Lung (tissue), 12 donors: Measurements from ENCODE around the gene CDC42BPA. TPM values are rescaled to one million over a fixed set of nuclear protein-coding genes. Genes with fewer than 3 reads are reported as not detected.
A peak's percentile ranks its signal among the peaks of the same experiment; 100 is the strongest.

Experiments used
- ATAC-seq: fragments of 200-7000 bp; cut with Tn5 transposase; one replicate; pipeline ENCODE4 v1.9.1; 2020; ENCODE audit warnings: moderate number of reproducible peaks; ENCODE audit not compliant: insufficient read depth, low FRiP score
- DNase-seq, 3 donors: peaks; one replicate each; pipeline ENCODE4 v3.0.0-alpha.2; 2013 to 2017
- H3K27ac ChIP-seq, 2 donors: one replicate each; pipeline ENCODE4 v1.5.1; 2013; ENCODE audit warnings: mild to moderate bottlenecking in 2 of 2, moderate library complexity in 2 of 2, control low read depth in 1 of 2, inconsistent platforms in 1 of 2, low read depth in 1 of 2, low read length in 1 of 2
- H3K27me3 ChIP-seq, 3 donors: one replicate each; pipeline ENCODE4 v1.5.1; 2013; ENCODE audit warnings: low read length in 2 of 3; ENCODE audit not compliant: control insufficient read depth in 3 of 3, insufficient read depth in 3 of 3
- H3K36me3 ChIP-seq, 4 donors: one replicate each; pipeline ENCODE4 v1.5.1; 2013; ENCODE audit warnings: low read length in 4 of 4, mild to moderate bottlenecking in 1 of 4, moderate library complexity in 1 of 4; ENCODE audit not compliant: control insufficient read depth in 4 of 4, insufficient read depth in 4 of 4
- H3K4me1 ChIP-seq, 5 donors: one replicate each; pipeline ENCODE4 v1.5.1; 2013; ENCODE audit warnings: low read length in 5 of 5, mild to moderate bottlenecking in 2 of 5, moderate library complexity in 1 of 5; ENCODE audit not compliant: control insufficient read depth in 5 of 5, insufficient read depth in 5 of 5
- H3K4me3 ChIP-seq: one replicate; pipeline ENCODE4 v1.5.1; 2013; ENCODE audit warnings: mild to moderate bottlenecking, control low read depth, moderate library complexity
- H3K9ac ChIP-seq, 2 donors: one replicate each; pipeline ENCODE4 v1.5.1; 2013; ENCODE audit warnings: low read length in 2 of 2, control low read depth in 1 of 2; ENCODE audit not compliant: insufficient read depth in 1 of 2
- H3K9me3 ChIP-seq, 4 donors: one replicate each; pipeline ENCODE4 v1.5.1; 2013; ENCODE audit warnings: low read length in 3 of 4, mild to moderate bottlenecking in 1 of 4, moderate library complexity in 1 of 4; ENCODE audit not compliant: control insufficient read depth in 4 of 4, insufficient read depth in 3 of 4
- WGBS, 2 donors: extraction: QIAGEN DNeasy Blood & Tissue Kit; methylation state at CpG; one replicate each; pipeline ENCODE4 v1.1.7; 2013; 5-methylcytosine and 5-hydroxymethylcytosine counted together
- polyA plus RNA-seq, 2 donors: library from polyadenylated mRNA; stranded (reverse); fragments of 200-250 nt; gene quantifications; one replicate each; pipeline ENCODE4 v1.2.1, GENCODE V29; 2013
- total RNA-seq, 2 donors: library from RNA; depleted of rRNA in 1 of 2; stranded (reverse); fragments of >200 nt in 1 of 2; gene quantifications; one replicate each; pipeline ENCODE4 v1.2.1, GENCODE V29; 2014 to 2021
- TF ChIP-seq, protein P1 (sequence below): IDR thresholded peaks from 2 replicates; pipeline ENCODE4 v1.5.1; 2012; ENCODE audit warnings: mild to moderate bottlenecking; ENCODE audit errors: control extremely low read depth, extremely low read depth
- donor health status: control.
- donor health status: control.
- donor health status: Bipolar disorder and iron deficiency.
- donor health status: healthy.
- donor health status: DM: yes; HTN: yes; CAD: no.

Gene CDC42BPA
- total and polyA plus RNA-seq, 4 donors: 6.4 to 97.4 (median 20.2) TPM

DNA sequence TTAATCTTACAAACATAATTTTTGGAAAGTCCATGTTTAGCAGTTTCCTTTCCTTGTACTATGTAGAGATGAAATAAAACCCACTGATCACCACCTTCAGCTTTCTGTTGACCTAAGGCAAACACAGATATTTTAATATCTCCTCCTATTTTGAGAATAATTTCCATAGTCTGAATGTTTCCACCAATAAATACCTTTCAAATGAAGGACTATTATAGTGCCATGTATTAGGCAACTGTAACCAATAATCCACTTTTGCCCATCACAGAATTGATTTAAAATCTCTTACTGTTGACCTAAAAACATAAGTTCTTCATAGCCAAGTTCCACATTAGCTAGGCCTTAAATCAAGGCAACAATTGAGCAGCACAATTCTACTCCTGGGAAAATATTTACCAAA is 1.8 kb downstream of the CDC42BPA start:
- ATAC-seq: no peak
- no peaks in the 10 kb centered on the region for H3K9me3 ChIP-seq
- peak overlapping the region in 1 of 2 donors; percentile 77 for H3K9ac ChIP-seq
- peaks cover 0 to 11% (median 3%) of the 10 kb centered on the region in 5 donors for H3K4me1 ChIP-seq
- no peaks in the 10 kb centered on the region for H3K27me3 ChIP-seq
- no peak overlapping the region for H3K4me3 ChIP-seq
- TF ChIP-seq, protein P1, sequence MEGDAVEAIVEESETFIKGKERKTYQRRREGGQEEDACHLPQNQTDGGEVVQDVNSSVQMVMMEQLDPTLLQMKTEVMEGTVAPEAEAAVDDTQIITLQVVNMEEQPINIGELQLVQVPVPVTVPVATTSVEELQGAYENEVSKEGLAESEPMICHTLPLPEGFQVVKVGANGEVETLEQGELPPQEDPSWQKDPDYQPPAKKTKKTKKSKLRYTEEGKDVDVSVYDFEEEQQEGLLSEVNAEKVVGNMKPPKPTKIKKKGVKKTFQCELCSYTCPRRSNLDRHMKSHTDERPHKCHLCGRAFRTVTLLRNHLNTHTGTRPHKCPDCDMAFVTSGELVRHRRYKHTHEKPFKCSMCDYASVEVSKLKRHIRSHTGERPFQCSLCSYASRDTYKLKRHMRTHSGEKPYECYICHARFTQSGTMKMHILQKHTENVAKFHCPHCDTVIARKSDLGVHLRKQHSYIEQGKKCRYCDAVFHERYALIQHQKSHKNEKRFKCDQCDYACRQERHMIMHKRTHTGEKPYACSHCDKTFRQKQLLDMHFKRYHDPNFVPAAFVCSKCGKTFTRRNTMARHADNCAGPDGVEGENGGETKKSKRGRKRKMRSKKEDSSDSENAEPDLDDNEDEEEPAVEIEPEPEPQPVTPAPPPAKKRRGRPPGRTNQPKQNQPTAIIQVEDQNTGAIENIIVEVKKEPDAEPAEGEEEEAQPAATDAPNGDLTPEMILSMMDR: no peak
- peak overlapping the region in 1 of 2 donors; percentile 29 for H3K27ac ChIP-seq
- peak in 1 of 3 donors; percentile 21 for DNase-seq
- H3K36me3 ChIP-seq: no peaks in the 10 kb centered on the region

GRCh38 chr1:227315629-227316346 is 2.5 kb downstream of the CDC42BPA start:
- no peaks in the 10 kb centered on the region for H3K36me3 ChIP-seq
- DNase-seq (peak; percentile 53 to 86 (median 76)), ATAC-seq (no peak)
- TF ChIP-seq, protein P1: no peak
- no peaks in the 10 kb centered on the region for H3K27me3 ChIP-seq
- H3K4me1 ChIP-seq: peaks cover 0 to 8% (median 3%) of the 10 kb centered on the region in 5 donors
- peak overlapping the region; percentile 53 for H3K4me3 ChIP-seq
- 24 to 39% methylated on average over 7 of the region's 7 CpGs for WGBS, 2 donors
- H3K9me3 ChIP-seq: no peaks in the 10 kb centered on the region
- H3K9ac ChIP-seq: peak overlapping the region in 1 of 2 donors; percentile 65
- peak overlapping the region in 1 of 2 donors; percentile 29 for H3K27ac ChIP-seq

DNA sequence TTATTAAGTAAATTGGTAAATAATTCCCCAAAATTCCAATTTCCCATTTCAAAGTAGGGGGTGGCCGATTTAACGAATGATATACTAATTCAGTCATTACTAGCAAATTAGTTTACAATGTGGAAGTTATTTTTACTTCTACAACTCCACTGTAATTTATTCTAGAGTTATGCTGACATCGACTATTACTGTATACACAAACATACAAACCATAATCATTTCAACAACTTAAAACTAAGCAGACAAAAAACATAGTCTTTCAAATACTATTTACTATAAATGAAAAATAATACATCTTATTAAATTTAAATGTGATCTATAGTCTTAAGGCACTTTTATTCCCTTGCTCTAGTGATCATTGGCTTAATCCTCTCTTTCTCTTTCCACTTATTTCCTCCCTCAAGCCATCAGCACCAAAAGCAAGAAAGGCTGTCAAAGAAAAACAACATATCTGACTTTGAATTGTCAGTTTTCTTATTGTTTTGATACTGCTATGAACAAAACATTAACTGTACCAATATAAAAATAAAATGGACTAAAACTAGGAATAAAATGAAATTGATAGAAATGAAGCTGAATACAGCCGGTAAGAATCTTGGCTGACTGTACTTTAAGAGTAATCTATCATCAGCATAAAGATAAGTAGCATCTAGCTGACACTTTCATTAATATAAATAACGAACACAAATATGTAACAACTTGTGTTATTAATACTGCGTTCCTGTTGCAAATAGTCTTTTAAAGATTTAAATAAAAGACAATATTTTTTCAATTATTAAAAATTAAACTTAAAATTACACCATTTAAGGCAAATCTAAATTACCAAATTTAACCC is 4.1 kb downstream of the CDC42BPA start:
- 63 to 71% methylated on average over 6 of the region's 6 CpGs for WGBS, 2 donors

More for the DNA sequence above, 4.1 kb downstream of the CDC42BPA start:
- Histone ChIP-seq H3K27me3 (no peaks in the 10 kb centered on the region), H3K4me3 (no peak overlapping the region), H3K9ac (peak overlapping the region in 1 of 2 donors; percentile 42), H3K27ac (no peak overlapping the region), H3K9me3 (no peaks in the 10 kb centered on the region), H3K4me1 (peaks cover 0 to 6% (median 4%) of the 10 kb centered on the region in 5 donors), H3K36me3 (no peaks in the 10 kb centered on the region)
- DNase-seq: peak in 2 of 3 donors; percentile 23 to 31
- no peak for ATAC-seq
- TF ChIP-seq, protein P1: no peak
